ENCODE measurements around the gene VPS54.
"Not testable (repeated sequence)": the region's sequence is repeated elsewhere in the genome, so short reads cannot be mapped to it uniquely, and the experiment has no call there.

VPS54 gene

DNA sequence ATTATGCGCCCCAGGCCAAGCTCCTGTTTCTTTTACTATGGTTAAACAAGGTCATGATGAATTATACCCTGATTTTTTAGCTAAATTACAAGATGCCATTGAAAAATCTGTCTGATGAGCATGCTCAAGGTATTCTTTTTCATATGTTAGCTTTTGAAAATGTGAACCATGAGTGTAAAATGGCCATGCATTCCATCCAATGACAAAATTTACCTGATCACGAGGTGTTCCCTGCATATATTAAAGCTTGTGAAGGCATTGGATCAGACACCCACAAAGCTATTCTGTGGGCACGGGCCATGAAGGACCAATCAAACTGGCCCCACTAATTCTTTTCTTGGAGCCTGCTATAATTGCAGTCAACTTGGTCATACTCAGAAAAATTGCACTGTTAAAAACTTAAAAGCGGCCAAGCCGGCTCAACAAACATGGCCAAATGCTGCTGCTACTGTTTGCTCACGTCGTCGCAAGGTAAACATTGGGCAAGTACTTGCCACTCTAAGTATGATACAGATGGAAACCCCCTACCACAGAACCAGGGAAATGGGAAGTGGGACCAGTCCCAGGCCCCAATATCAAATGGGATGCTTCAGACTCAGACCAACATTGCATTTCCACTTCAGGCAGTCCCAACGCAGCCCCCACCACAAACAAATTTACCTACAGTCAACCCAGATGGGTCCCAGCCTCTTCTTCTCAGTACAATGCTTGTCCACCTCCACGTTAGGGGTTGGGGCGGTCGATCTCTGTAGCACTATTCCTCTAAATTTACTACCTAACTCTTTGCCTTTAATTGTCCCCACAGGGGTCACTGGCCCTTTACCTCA is 27.8 kb downstream of the VPS54 start:
- not testable (repeated sequence) for FAIRE-seq

DNA sequence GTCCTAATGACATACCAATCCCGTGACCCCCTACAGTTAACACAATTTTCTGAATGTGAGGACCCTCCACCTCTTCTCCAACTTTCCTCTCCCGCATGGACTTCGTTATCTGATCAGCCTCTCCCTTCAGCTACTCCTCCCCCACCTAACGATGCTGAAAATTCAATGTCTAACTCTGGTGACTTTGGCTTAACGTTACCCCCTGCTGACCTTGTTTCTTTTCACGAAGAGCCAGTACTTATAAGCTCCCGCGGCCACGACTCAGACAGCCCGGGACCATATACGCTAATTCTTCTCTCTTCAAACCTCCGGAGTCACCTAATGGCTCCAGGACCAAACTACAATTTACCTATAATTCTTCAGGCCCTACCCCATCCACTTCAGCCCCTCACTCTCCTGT is 29.2 kb downstream of the VPS54 start:
- FAIRE-seq = no peak

DNA sequence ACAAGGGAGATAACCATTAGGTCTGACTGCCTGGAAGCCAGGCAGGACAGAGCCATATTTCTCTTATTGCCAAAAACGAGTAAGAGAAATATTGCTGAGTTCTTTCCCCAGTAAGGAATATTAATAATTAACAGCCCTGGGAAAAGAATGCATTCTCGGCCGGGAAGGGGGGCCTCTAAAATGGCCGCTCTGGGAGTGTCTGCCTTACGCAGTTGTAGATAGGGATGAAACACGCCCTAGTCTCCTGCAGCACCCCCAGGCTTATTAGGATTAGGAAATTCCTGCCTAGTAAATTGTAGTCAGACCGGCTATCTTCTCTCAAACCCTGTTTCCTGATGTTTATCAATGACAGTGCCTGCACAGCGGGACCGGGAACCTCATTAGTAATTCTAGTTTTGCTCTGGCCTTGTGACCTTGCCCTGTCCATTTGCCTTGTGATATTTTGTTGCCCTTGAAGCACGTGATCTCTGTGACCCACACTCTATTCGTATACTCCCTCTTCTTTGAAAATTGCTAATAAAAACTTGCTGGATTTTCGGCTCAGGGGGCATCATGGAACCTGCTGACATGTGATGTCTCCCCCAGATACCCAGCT is 30.3 kb downstream of the VPS54 start:
- not testable (repeated sequence) for FAIRE-seq

DNA sequence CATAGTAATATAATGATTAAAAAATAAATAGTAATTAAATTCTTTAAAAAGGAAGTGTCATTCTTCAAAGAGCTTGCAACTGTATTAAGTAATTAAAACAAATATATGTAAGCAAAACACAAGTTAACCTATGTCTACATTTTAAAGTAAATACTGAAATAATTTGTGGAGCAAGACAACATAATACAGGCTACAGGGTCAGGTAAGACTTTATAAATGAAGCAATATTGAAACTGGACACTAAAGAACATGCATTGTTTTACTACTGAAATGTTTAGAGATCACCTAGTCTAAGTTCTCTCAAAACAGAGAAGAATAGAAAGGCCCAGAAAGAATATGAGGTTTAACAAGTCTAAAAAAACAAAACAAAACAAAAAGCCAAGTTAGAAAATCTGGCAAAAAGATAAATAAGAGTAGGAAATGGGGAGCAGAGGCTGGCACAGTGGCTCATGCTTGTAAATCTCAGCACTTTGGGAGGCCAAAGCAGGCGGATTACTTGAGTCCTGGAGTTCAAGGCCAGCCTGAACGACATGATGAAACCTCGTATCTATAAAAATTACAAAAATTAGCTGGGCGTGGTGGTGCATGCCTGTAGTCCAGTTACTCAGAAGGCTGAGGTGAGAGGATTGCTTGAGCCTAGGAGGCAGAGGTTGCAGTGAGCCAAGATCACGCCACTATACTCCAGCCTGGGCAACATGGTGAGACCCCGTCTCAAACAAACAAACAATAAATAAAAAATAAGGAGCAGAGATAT is 34.4 kb downstream of the VPS54 start:
- FAIRE-seq = no peak

DNA sequence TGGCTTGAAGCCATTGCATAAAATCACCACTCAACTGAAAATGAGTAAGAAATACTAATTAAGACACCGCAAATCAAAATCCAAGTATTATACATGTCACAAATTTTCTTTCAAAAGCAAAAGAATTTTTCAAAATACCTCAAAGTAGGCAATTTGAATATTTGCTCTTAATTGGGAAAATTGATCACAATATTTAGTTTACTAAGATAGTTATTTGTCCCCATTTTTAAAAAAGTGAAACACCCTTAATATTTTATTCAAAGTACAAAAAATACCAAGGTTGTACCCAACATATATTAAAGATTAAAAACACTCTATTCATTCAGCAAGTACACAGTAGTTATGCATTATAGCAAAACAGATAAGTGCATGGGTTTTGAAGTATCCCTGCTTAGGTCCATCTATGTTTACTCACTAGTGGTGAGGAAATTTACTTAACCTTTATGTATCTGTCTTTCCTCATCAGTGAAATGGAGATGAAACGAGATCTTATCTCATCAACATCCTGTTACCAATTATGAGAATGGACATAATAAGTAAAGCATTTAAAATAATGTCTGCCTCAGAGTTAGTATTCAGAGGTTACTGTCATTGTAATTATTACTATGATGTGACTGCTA is 35.1 kb downstream of the VPS54 start:
- no peak for FAIRE-seq

DNA sequence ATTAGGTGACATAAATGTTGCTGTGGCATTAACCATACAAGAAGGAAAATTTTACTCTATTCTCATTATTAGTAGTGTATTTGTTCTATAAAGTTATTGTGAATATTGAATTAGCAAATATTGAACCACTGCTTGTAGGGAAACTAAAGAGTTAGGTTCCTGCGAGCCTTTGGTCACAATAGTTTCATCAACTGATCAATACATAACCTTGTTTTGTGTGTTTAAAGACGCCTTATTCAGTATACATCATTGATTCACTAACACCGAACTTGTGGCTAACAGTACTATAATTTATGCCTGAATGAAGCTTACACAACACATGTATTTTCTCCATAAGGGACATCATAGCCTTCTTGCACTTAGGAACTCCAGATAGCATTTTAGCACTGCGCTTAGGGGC is 36.9 kb downstream of the VPS54 start:
- FAIRE-seq = no peak

DNA sequence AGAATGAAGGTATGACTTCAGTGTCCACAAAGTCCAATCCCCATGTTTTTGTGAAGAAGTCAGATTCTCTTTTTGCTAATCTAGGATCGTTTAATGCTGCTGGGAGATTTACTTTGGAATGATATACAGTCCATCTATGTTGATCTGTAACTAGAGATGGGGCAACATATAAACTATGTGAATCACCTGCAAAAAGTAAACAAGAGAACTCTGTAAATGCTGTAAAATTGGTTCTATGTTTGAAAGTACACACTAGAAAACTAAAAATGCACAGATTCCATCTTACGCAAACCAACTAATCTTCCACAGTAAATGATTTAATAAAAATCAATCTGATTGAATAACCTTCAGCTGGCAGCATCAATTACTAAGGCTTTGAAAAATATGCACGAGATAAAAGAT is 37.5 kb downstream of the VPS54 start:
- no peak for FAIRE-seq

DNA sequence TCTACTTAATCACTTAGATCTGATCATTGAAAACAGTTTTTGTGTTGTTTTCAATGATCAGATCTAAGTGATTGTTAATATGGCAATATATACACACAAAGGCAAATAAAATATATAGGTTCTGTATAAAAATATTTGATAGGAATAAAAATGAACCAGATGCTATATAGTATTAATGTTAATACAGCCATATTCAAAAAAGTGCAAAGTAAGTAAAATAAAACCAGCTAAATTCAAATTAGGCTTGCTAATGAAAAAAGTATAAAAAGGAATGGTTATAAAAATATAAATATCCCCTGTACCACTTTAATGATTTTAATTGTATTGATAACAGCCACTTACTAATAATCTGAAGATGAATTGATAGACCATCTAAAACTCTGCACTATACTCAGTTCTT is 38.4 kb downstream of the VPS54 start:
- no peak for FAIRE-seq

DNA sequence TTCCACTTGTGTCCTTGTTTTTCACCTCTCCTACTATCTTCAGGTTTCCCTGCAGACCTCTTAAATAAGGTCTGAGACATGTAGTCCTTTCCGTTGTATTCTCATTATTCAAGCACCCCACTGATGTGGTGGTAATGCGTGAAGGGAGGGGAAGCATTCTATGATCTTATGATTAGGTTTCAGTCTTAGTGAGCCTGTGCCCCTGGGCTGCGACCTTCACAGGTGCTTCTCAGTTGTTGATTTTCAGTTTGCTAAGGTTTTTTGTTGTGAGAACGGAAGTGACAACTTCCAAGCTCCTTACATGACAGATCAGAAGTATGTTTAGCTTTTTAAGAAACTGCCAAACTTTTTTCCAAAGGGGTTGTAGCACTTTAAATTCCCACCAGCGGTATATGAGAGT is 41.3 kb downstream of the VPS54 start:
- no peak for FAIRE-seq

DNA sequence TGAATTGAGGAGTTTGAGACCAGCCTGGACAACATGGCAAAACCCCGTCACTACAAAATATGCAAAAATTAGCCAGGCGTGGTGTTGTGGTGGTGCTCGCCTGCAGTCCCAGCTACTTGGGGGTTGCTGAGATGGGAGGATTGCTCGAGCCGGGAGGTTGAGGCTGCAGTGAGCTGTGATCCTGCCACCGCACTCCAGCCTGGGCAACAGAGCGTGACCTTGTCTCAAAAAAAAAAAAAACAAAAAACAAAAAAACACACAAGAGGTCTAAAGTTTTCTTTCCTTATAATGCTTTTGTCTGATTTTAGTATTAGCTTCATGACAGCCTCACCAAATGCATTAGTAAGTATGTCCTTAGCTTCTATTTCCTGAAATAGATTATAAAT is 43.1 kb downstream of the VPS54 start:
- no peak for FAIRE-seq

DNA sequence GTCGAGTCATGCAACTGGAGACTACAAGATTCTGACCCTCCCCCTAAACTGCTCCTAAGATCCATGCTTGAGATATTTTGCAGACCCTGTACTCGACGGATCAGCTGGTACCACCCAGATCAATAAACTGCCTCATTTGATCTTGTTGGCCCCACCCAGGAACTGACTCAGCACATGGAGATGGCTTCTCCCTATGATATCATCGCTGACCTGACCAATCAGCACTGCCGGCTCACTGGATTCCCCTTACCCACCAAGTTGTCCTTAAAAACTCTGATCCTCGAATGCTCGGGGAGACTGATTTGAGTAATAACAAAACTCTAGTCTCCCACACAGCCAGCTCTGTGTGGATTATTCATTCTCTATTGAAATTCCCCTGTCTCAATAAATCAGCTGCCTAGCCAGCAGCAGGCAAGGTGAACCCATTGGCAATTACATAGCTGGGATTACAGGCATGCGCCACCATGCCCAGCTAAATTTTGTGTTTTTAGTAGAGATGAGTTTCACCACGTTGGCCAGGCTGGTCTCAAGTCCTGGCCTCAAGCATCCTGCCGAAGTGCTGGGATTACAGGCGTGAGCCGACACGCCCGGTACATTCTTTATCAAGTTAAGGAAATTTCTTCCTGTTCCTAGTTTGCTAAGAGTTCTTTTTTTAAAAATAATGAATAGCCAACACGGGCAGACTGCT is 43.6 kb downstream of the VPS54 start:
- no peak for FAIRE-seq

DNA sequence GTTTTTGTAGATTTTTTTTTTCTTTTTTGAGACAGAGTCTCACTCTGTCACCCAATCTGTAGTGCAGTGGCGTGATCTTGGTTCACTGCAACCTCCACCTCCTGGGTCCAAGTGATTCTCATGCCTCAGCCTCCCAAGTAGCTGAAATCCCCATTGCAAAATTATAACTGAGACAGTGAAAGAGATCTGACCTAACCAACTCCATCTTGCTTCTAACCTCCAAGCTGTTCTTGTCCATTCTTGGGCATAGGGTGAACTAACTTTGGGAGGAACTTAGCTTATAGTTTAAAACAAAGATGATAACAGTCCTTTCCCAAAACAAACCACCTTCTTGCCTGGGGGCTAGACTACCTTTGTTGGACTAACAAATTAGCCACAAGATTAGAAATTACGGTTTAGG is 44.2 kb downstream of the VPS54 start:
- FAIRE-seq = not testable (repeated sequence)

DNA sequence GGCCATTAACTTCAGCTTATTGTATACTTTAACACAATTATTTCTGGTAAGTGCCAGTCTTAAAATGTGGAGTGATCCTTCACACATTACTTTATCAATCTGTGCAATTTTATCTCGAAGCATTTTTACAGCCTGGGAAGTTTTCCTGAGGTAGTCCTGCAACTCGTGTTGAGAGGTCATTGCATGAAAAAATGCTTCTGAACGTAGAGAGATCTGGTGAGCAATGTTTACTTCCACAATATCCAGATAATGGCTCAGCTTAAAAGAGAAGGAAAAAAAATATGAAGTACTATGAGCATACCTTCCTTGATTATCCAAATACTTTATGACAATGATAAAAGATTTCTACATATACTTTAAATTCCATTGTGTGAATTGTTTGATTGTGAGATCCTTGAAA is 57.0 kb downstream of the VPS54 start:
- no peak for FAIRE-seq

DNA sequence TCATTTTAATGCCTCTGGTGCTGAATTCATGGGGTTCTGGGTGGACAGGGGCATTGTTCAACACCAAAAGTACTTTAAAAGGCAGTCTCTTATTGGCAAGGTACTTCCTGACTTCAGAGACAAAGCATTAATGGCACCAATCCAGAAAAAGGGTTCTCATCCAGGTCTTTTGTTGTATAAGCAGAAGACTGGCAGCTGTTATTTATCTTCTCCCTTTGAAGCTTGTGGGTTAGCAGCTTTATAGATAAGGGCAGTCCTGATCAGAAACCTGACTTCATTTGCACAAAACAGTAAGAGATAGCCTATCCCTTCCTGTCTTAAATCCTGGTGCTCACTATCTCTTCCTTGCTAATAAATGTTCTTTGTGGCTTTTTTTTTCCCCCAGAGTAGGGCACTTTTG is 68.8 kb downstream of the VPS54 start:
- no peak for FAIRE-seq

DNA sequence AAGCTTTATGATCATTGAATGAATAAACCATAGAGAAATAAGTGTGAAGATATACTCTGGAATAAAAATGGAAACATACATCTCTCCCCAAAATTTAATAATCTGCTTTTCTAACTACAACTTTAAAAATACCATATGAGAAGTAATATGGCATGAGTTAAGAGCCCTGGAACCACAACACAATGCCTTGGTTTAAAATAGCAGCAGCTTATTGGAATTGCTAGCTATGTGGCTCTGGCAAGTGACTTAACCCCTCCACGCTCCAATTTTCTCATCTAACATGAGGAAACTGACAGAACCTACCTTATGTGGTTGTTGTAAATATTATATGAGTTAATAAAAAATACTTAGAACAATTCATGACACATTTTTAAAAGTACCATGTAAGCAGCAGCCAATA is 76.4 kb downstream of the VPS54 start:
- FAIRE-seq = no peak

DNA sequence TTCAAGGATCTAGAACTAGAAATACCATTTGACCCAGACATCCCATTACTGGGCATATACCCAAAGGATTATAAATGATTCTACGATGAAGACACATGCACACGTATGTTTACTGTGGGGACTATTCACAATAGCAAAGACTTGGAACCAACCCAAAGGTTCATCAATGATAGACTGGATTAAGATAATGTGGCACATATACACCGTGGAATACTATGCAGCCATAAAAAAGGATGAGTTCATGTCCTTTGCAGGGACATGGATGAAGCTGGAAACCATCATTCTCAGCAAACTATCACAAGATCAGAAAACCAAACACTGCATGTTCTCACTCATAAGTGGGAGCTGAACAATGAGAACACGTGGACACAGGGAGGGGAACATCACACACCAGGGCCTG is 87.1 kb downstream of the VPS54 start:
- not testable (repeated sequence) for FAIRE-seq

DNA sequence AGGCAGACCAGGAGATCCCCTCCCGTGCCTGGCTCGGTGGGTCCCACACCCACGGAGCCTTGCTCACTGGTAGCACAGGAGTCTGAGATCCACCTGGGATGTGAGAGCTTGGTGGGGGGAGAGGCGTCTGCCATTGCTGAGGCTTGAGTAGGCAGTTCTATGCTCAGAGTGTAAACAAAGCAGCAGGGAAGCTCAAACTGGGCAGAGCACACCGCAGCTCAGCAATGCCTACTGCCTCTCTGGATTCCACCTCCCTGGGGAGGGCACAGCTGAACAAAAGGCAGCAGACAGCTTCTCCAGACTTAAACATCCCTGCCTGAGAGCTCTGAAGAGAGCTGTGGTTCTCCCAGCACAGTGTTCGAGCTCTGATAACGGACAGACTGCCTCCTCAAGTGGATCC is 92.4 kb downstream of the VPS54 start:
- FAIRE-seq = no peak

DNA sequence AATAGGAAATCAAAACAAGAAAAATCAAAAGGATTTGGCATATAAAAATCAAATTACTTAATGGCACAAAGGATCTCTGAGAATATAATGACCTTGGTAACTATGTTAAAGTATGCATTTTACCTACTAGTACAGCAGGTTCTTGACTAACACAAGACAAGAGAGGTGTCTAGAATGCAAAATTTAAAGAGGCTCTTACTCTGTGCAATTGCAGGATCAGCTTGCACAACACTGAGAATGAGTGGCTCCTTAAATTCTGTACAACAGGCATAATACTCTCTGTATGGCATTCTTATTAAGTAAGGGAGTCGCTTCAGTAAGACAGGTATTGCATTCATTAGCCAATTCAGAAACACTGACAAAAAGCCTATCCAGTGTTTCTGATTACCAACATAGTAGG is 104.9 kb downstream of the VPS54 start:
- no peak for FAIRE-seq

DNA sequence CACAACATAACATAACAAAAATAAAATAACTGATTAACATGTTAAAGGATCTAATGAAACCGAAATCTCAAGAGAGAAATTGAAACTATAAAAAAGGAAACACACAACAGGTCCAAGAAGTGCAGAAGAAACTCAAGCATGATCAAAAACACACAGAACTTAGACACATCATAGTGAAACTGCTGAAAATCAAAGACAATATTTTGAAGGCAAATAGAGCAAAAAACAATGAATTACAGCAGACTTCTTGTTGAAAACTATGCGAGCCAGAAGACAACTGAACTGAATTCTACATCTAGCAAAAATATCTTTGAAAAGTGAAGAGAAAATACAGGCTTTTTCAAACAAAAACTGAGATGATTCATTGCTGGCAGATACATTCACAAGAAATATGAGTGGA is 116.2 kb downstream of the VPS54 start:
- FAIRE-seq = no peak

DNA sequence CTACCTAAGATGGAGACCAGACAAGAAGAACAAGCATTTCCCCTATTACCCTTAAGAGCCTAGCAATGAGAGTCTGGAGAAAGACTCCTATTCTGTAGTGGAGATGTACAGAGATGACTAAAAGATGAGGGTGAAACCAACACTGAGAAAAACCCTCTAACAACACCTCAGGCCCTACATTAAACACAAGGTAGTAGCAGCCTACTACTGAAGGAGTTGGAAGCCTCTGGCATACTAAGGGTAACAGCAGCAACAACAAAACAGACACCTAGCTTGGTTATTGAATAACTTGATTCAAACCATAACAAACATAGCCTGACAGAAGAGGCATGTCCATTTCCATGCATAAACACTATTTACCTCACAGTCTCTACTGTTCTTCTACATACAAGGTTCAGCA is 117.1 kb downstream of the VPS54 start:
- no peak for FAIRE-seq

DNA sequence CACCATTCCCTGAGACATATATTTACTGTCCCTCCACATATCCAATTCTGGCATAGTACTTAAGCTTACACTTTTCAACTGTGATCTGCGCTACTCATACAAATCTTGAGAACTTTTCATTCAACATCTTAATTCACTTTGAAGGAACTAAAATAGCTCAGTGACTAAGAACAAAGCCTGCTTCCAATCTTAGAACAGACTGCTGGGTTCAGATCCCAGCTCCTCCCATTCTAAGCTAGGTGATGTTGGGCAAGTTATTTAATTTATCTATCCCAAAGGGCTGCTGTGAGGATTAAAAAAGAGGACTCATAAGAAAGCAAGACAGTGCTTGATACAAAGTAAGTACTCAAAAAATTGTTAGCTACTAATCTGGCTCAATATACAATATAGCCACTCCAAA is 119.6 kb downstream of the VPS54 start:
- no peak for FAIRE-seq

DNA sequence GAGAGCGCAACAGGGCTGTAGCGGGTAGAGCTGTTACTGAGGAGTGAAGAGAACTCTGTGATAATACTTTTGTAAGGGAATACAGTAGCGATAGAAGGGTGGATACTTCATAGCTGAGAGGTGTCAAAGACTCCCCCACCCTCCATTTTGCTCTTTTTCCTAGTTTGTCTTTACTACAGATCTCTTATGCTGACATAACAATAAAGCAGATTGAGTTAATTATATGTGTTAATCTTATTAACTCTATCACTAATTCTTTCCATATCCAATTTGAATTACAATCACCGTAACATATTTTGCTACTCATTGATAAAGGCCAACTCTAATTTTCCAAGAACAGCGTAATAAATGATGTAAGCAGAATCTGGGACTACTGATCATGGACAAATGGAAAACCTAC is 120.4 kb downstream of the VPS54 start:
- no peak for FAIRE-seq

DNA sequence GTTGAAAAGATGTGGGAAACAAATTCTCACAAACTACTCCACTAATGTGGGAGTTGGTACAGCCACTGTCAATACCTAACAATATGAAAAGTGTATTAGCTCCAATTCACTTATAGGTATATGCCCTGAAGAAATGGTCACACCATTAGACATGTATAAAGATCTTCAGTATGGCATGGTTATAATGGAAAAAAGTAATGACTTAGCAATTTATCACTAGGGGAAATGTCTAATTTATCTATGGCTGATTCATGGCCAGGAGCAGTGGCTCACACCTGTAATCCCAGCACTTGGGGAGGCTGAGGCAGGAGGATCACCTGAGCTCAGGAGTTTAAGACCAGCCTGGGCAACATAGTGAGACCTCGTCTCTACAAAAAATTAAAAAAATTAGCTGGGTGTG is 125.1 kb downstream of the VPS54 start:
- FAIRE-seq = no peak

Data from G401.6 (cell line).